Measurements from ENCODE around the gene CFTR. TPM values are rescaled to one million over a fixed set of nuclear protein-coding genes. Genes with fewer than 3 reads are reported as not detected.

Gene CFTR
- total RNA-seq, 2 experiments from 2014 or later, result not detected

DNA sequence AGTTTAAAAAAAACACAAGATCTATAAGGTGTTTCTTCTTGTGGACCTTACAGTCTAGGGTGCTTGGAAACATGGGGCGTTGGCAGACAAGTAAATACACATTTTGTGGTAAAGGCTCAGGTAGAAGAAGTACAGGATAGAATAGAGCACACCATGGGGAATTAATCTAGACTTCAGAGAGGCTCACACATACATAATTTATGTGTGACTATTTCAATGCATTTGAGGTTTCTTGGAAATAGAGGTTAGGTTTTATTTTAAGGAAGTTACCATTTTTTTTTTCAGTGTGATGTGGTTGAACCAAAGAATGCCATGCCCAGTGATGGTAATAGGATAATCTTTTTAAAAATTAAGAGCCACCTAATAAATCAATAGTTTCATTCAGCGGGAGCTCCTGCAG lies 12.8 kb downstream of the CFTR start:
- H3K27me3 Mint-ChIP-seq, result no peaks in the 10 kb centered on the region
- no peak overlapping the region for H3K27ac Mint-ChIP-seq
- H3K4me3 Mint-ChIP-seq, result no peak overlapping the region
- ChIA-PET CTCF (no interaction called here), POLR2A (no interaction called here)
- no peaks in the 10 kb centered on the region for H3K4me1 Mint-ChIP-seq (ENCODE audit: low read depth)
- no peak for ATAC-seq
- DNase-seq, result no peak
- no peaks in the 10 kb centered on the region for H3K9me3 Mint-ChIP-seq
- TF ChIP-seq, protein P1, sequence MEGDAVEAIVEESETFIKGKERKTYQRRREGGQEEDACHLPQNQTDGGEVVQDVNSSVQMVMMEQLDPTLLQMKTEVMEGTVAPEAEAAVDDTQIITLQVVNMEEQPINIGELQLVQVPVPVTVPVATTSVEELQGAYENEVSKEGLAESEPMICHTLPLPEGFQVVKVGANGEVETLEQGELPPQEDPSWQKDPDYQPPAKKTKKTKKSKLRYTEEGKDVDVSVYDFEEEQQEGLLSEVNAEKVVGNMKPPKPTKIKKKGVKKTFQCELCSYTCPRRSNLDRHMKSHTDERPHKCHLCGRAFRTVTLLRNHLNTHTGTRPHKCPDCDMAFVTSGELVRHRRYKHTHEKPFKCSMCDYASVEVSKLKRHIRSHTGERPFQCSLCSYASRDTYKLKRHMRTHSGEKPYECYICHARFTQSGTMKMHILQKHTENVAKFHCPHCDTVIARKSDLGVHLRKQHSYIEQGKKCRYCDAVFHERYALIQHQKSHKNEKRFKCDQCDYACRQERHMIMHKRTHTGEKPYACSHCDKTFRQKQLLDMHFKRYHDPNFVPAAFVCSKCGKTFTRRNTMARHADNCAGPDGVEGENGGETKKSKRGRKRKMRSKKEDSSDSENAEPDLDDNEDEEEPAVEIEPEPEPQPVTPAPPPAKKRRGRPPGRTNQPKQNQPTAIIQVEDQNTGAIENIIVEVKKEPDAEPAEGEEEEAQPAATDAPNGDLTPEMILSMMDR (IDR thresholded peaks at IDR 0.05), result no peak
- H3K36me3 Mint-ChIP-seq (ENCODE audit: low read depth), result no peaks in the 10 kb centered on the region
- intact Hi-C loops (cut with micrococcal nuclease), result no loop called here

DNA sequence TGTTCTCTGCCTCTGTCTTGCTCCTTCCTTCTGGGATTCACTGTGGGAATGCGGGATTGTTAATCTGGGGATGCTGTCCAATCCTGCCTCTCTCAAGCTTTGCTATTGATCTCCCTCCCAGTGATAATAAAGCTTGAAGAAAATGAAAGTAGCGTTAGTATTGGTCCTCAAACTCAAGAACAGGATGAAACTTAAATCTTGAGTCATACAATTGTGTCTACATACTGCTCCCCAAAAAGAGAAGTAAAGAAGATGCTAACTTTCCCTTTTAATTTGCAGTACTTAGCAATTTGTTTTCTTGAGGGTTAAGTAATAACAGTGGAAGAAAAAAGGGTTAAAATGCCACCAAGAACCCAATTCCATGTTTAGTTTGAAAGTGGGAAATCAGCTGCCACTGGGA lies 13.6 kb downstream of the CFTR start:
- TF ChIP-seq, protein P1 (IDR thresholded peaks at IDR 0.05), result no peak
- Mint-ChIP-seq H3K27ac (no peak overlapping the region), H3K4me3 (no peak overlapping the region), H3K36me3 (ENCODE audit: low read depth) (no peaks in the 10 kb centered on the region), H3K27me3 (no peaks in the 10 kb centered on the region), H3K4me1 (ENCODE audit: low read depth) (no peaks in the 10 kb centered on the region), H3K9me3 (no peaks in the 10 kb centered on the region)
- no peak for DNase-seq
- ChIA-PET CTCF (interaction anchor here (1.7 kb wide), 1 partner anchor 8 kb away, joined by 5 read pairs; no protein-coding TSS in a partner anchor), POLR2A (no interaction called here)
- ATAC-seq, result no peak
- intact Hi-C loops (cut with micrococcal nuclease), result no loop called here

DNA sequence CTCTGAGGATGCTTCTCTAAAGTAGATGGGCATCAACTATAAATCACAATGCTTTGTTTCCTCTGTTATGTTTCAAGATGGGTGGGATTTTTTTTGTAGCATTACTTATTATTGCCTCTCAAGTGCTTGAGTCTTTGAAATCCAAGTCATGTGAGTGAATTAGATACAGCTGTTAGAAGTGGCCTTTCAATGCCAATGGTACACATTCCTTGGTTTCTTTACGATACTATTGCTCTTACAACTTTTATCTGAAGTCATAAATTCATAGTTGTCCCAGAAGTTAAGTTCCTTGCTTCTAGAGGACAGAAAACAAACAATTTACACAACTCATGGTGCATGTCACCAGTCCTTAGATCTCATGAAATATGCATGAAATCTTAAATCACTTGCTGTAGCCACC lies 15.5 kb downstream of the CFTR start:
- Mint-ChIP-seq H3K27ac (no peak overlapping the region), H3K4me1 (ENCODE audit: low read depth) (no peaks in the 10 kb centered on the region), H3K9me3 (no peaks in the 10 kb centered on the region), H3K27me3 (no peaks in the 10 kb centered on the region), H3K36me3 (ENCODE audit: low read depth) (no peaks in the 10 kb centered on the region), H3K4me3 (no peak overlapping the region)
- ATAC-seq (no peak), DNase-seq (no peak)
- intact Hi-C loops (cut with micrococcal nuclease), result no loop called here
- ChIA-PET POLR2A (no interaction called here), CTCF (interaction anchor here (1.7 kb wide), 1 partner anchor 10 kb away, joined by 5 read pairs; no protein-coding TSS in a partner anchor)
- TF ChIP-seq, protein P1 (IDR thresholded peaks at IDR 0.05), result no peak

DNA sequence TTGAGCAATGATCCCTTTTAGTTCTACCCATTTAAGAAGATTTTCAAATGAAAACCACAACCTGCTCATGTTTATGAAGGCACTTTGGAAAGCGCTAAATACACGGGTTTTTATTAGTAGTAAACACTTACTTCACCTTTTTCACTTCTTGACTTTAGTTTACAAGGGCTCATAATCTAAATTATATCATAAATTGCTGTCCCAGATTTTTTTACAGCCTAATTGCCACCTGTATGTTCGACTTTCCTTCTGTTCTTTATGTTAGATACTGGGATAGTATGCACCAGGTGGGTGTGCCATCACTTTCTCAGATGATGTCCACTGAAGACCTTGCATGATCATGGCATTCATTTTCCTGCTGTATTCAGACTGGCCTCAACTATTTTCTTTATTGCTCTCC lies 22.5 kb downstream of the CFTR start:
- TF ChIP-seq, protein P1 (IDR thresholded peaks at IDR 0.05), result no peak
- Mint-ChIP-seq H3K4me3 (no peak overlapping the region), H3K9me3 (no peaks in the 10 kb centered on the region), H3K36me3 (ENCODE audit: low read depth) (no peaks in the 10 kb centered on the region), H3K4me1 (ENCODE audit: low read depth) (no peaks in the 10 kb centered on the region), H3K27ac (no peak overlapping the region), H3K27me3 (no peaks in the 10 kb centered on the region)
- POLR2A ChIA-PET, result no interaction called here
- ATAC-seq, result no peak
- intact Hi-C loops (cut with micrococcal nuclease), result no loop called here
- CTCF ChIA-PET, result no interaction called here
- no peak for DNase-seq

DNA sequence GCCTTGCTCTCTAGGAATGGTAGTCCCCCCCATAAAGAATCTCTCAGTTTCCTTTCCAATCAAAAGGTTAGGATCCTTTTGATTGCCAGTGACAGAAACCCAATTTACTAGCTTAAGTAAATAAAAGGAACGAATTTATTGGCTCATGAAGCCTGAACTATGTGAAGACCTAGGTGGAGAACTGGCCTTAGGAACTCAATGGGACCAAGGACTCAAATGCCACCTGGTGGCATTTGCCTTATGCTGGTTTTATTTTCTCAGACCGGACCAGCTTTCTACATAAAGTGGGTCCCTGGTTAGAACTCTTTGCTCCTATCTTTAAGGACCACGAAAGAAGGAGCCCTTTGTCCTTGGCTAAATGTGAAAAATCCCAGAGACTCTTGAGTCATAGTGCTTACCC lies 25.4 kb downstream of the CFTR start:
- intact Hi-C loops (cut with micrococcal nuclease), result no loop called here
- H3K27me3 Mint-ChIP-seq, result no peaks in the 10 kb centered on the region

More for the DNA sequence above, 25.4 kb downstream of the CFTR start:
- ATAC-seq (no peak), DNase-seq (no peak)
- Mint-ChIP-seq H3K4me3 (no peak overlapping the region), H3K36me3 (ENCODE audit: low read depth) (no peaks in the 10 kb centered on the region), H3K27ac (no peak overlapping the region), H3K9me3 (no peaks in the 10 kb centered on the region), H3K4me1 (ENCODE audit: low read depth) (no peaks in the 10 kb centered on the region)
- ChIA-PET CTCF (no interaction called here), POLR2A (no interaction called here)
- TF ChIP-seq, protein P1 (IDR thresholded peaks at IDR 0.05), result no peak

Measured in activated CD8-positive, alpha-beta T cell treated with anti-CD3 and anti-CD28 coated beads for 36 hours (primary cell).